Stimulated activated effector memory CD8-positive, alpha-beta T cell treated with anti-CD3 and anti-CD28 coated beads, Interleukin-12 subunit alpha, Interleukin-12 subunit beta, amount 100 ng/mL, for 72 hours (primary cell): Measurements from ENCODE around the gene LIME1.
"Not testable (repeated sequence)": the region's sequence is repeated elsewhere in the genome, so short reads cannot be mapped to it uniquely, and the experiment has no call there.

ENCODE experiments used
- ATAC-seq: fragments of 150-1000 bp; cut with Tn5 transposase; 2 replicates; pipeline ENCODE4 v1.10.0; 2021
- DNase-seq, 2 donors: peaks; one replicate each; pipeline ENCODE4 v3.0.0; 2021 to 2022; ENCODE audit warnings: low spot score in 2 of 2
- H3K27ac Mint-ChIP-seq: one replicate; pipeline ENCODE4 v1.8.0; 2022; ENCODE audit warnings: mild to moderate bottlenecking, mixed read lengths
- H3K36me3 Mint-ChIP-seq: one replicate; pipeline ENCODE4 v1.8.0; 2022; ENCODE audit warnings: mild to moderate bottlenecking, mixed read lengths
- H3K4me1 Mint-ChIP-seq: one replicate; pipeline ENCODE4 v1.8.0; 2022; ENCODE audit warnings: mixed read lengths
- H3K4me3 Mint-ChIP-seq: one replicate; pipeline ENCODE4 v1.8.0; 2022; ENCODE audit warnings: mild to moderate bottlenecking, mixed read lengths
- H3K9me3 Mint-ChIP-seq: one replicate; pipeline ENCODE4 v1.8.0; 2022; ENCODE audit warnings: mixed read lengths

Gene LIME1

DNA sequence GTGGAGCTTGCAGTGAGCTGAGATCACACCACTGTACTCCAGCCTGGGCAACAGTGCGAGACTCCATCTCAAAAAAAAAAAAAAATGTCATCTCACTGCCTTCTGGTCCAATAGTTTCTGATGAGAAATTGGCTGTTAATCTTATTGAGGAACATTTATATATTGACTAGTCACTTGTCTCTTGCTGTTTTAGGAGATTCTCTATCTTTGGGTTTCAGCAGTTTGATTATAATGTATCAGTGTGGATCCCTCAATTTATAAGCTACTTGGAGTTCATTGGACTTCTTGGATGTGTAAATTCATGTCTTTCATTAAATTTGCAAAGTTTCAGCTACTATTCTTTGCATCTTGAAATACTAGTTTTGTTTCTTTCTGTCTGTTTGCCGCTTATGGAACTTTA, 17.5 kb upstream of the LIME1 start:
- DNase-seq = no peak
- ATAC-seq = no peak
- peaks cover 48% of the 10 kb centered on the region for H3K4me1 Mint-ChIP-seq
- H3K27ac Mint-ChIP-seq = no peak overlapping the region
- H3K4me3 Mint-ChIP-seq = no peak overlapping the region
- H3K9me3 Mint-ChIP-seq = peaks cover 5% of the 10 kb centered on the region
- peaks cover 97% of the 10 kb centered on the region for H3K36me3 Mint-ChIP-seq

DNA sequence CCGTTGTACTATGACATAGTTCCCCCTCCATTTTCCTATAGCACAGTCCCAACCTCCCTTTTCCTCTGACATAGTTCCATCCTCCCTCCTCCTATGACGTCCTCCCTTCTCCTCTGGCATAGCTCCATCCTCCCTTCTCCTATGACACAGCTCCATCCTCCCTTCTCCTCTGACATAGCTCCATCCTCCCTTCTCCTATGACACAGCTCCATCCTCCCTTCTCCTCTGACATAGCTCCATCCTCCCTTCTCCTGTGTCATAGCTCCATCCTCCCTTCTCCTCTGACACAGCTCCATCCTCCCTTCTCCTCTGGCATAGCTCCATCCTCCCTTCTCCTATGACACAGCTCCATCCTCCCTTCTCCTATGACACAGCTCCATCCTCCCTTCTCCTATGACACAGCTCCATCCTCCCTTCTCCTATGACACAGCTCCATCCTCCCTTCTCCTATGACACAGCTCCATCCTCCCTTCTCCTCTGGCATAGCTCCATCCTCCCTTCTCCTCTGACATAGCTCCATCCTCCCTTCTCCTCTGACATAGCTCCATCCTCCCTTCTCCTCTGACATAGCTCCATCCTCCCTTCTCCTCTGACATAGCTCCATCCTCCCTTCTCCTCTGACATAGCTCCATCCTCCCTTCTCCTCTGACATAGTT, 13.4 kb upstream of the LIME1 start:
- not testable (repeated sequence) for H3K4me3 Mint-ChIP-seq, ATAC-seq, DNase-seq, H3K9me3 Mint-ChIP-seq
- peak overlapping the region; percentile 48 for H3K27ac Mint-ChIP-seq
- peaks cover 26% of the 10 kb centered on the region for H3K4me1 Mint-ChIP-seq
- H3K36me3 Mint-ChIP-seq = peaks cover 89% of the 10 kb centered on the region

DNA sequence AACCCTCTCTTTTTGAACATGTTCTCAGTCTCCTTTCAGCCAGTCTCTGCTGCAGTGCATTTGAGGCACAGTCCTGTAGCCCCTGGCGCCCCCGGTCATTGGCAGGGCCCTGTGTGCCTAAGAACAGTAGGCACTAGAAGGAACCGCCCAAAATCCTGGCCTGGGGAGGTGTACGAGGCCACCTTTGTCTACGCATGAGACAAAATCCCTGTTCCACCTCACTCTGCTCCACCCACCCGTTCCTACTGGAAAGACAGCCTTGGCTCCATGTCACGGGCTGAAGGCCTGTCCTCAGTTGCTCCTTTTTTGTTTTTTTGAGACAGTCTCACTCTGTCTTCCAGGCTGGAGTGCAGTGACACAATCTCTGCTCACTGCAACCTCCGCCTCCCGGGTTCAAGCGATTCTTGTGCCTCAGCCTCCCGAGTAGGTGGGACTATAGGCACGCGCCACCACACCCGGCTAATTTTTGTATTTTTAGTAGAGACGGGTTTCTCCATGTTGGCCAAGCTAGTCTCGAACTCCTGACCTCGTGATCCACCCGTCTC, 6.2 kb upstream of the LIME1 start:
- H3K4me3 Mint-ChIP-seq, H3K27ac Mint-ChIP-seq, ATAC-seq, DNase-seq, H3K9me3 Mint-ChIP-seq: not testable (repeated sequence)
- peaks cover 43% of the 10 kb centered on the region for H3K36me3 Mint-ChIP-seq
- H3K4me1 Mint-ChIP-seq = peaks cover 11% of the 10 kb centered on the region

- peaks cover 38% of the 10 kb centered on the region for H3K36me3 Mint-ChIP-seq
- no peaks in the 10 kb centered on the region for H3K9me3 Mint-ChIP-seq
- DNase-seq (no peak), ATAC-seq (no peak)
- H3K27ac Mint-ChIP-seq = no peak overlapping the region
- H3K4me3 Mint-ChIP-seq = no peak overlapping the region
- peaks cover 23% of the 10 kb centered on the region for H3K4me1 Mint-ChIP-seq
Observed at GRCh38 chr20:63731410-63731809, 5.1 kb upstream of the LIME1 start.

DNA sequence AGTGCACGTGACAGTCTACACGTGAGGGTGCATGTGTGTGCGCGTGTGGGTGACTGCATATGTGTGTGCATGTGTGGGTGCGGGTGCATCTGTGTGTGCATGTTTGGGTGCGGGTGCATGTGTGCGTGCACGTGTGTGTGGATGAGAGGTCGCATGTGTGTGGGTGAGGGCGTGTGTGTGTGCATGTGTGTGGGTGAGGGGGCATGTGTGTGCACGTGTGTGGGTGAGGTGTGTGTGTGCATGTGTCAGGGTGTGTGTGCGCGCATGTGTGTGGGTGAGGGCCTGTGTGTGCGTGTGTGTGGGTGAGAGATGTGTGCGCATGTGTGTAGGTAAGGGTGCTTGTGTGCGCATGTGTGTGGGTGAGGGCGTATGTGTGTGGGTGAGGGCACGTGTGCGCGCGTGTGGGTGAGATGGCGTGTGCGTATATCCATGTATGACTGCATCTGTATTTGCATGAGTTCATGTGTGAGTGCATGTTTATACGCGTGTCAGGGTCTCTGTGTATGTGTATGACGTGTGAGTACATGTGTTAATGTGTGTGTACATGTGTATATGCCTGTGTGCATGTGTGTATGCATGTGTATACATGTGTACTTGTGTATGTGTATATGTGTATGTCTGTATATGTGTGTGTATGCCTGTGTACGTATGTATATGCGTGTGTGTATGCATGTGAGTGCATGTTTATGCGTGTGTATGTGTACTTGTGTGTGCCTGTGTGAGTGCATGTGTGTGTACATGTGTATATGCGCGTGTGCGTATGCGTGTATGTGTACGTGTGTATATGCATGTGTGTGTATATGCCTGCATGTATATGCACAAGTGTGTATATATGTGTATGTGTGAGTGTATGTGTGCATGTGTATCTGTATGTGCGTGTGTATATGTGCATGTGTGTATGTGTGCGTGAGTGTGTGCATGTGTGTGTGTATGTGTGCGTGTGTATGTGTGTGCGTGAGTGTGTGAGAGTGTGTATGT, 4.1 kb upstream of the LIME1 start:
- peaks cover 31% of the 10 kb centered on the region for H3K4me1 Mint-ChIP-seq
- peaks cover 32% of the 10 kb centered on the region for H3K36me3 Mint-ChIP-seq

GRCh38 chr20:63733117-63733516, 3.3 kb upstream of the LIME1 start:
- peaks cover 30% of the 10 kb centered on the region for H3K36me3 Mint-ChIP-seq
- no peaks in the 10 kb centered on the region for H3K9me3 Mint-ChIP-seq
- H3K4me3 Mint-ChIP-seq = no peak overlapping the region
- H3K27ac Mint-ChIP-seq = no peak overlapping the region
- DNase-seq = no peak
- no peak for ATAC-seq
- H3K4me1 Mint-ChIP-seq = peaks cover 31% of the 10 kb centered on the region

More for the DNA sequence above, 4.1 kb upstream of the LIME1 start:
- Mint-ChIP-seq H3K4me3 (no peak overlapping the region), H3K27ac (no peak overlapping the region), H3K9me3 (no peaks in the 10 kb centered on the region)
- DNase-seq = no peak
- no peak for ATAC-seq

DNA sequence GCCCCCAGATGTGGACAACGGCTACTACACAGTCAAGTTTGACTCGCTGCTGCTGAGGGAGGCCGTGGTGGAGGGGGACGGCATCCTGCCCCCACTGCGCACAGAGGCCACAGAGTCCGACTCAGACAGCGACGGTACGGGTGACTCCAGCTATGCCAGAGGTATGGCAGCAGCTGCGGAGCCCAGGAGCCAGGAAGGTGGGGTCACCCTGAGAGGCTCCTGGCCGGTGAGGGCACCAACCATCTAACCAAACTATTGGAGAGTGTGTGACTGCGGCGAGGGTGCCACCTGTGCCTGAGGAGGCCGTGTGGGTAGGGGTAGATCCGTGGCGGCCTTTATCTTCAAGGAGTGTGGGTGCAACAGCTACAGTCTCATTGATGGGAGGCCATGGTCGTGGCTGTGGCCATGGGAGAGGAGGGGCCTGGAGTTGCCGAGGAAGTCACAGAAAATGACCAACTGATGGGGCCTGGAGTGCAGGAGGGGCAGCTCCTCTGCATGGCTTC, 2.8 kb upstream of the LIME1 start:
- Mint-ChIP-seq H3K36me3 (peaks cover 25% of the 10 kb centered on the region), H3K9me3 (no peaks in the 10 kb centered on the region), H3K27ac (no peak overlapping the region), H3K4me1 (peaks cover 31% of the 10 kb centered on the region), H3K4me3 (no peak overlapping the region)
- ATAC-seq (no peak), DNase-seq (no peak)

DNA sequence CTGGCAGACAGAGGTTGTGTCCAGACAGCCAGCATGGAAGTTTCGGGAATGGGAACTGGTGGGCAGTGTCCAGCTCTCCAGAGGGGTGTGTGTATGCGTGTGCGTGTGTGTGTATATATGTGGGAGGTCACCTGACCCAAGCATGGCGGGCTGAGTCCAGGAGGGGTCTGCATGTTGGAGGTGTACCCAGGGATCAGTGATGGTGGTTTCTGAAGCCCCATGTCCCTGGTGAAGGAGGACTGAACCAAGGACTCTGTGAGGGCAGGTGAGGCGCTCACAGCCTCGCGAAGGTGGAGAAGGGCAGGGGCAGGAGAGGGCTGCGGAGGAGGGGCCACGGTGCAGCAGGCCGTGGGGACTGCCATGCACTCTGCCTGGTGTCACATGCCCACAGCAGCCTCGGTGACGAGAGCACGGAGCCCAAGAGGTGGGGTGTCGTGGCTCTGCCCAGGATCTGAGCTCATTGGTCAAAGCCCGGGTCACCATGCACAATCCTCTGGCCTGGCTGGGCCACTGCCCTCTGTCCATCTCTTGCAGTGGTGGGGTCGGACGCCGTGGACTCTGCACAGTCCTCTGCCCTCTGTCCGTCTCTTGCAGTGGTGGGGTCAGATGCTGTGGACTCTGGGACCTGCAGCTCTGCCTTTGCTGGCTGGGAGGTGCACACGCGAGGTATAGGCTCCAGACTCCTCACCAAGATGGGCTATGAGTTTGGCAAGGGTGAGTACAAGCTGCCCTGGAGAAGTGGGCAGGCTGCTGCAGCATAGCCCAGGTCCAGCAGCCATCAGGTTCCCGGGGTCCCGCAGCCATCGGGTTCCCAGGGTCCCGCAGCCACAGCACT, 2.1 kb upstream of the LIME1 start:
- Mint-ChIP-seq H3K9me3 (no peaks in the 10 kb centered on the region), H3K27ac (no peak overlapping the region), H3K4me1 (peaks cover 31% of the 10 kb centered on the region), H3K36me3 (peaks cover 21% of the 10 kb centered on the region), H3K4me3 (no peak overlapping the region)
- DNase-seq (no peak), ATAC-seq (no peak)

GRCh38 chr20:63734946-63735858, 1.3 kb upstream of the LIME1 start:
- no peak for ATAC-seq
- DNase-seq = no peak
- peaks cover 17% of the 10 kb centered on the region for H3K36me3 Mint-ChIP-seq
- peak overlapping the region; percentile 76 for H3K4me3 Mint-ChIP-seq
- H3K9me3 Mint-ChIP-seq = no peaks in the 10 kb centered on the region
- H3K4me1 Mint-ChIP-seq = peaks cover 31% of the 10 kb centered on the region
- H3K27ac Mint-ChIP-seq = peak overlapping the region; percentile 91

GRCh38 chr20:63736893-63737694, 630 bp downstream of the LIME1 start:
- Mint-ChIP-seq H3K4me1 (peaks cover 31% of the 10 kb centered on the region), H3K4me3 (peak overlapping the region; percentile 76), H3K9me3 (no peaks in the 10 kb centered on the region), H3K27ac (peak overlapping the region; percentile 91), H3K36me3 (peaks cover 23% of the 10 kb centered on the region)
- ATAC-seq (peak; percentile 29), DNase-seq (peak; percentile 33 to 79)

DNA sequence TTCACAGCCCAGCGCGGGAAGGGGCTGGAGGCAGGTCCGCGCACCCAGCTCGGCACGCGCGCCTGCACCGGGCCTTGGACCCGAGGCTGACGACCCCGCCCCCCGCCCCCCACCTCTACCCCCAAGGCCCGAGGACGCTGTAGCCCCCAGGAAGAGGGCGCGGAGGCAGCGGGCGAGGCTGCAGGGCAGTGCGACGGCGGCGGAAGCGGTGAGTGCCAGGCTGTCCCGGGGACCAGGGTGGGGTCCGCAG, 1.2 kb downstream of the LIME1 start:
- no peaks in the 10 kb centered on the region for H3K9me3 Mint-ChIP-seq
- H3K4me1 Mint-ChIP-seq = peaks cover 31% of the 10 kb centered on the region
- H3K27ac Mint-ChIP-seq = no peak overlapping the region
- no peak for ATAC-seq
- peak overlapping the region; percentile 76 for H3K4me3 Mint-ChIP-seq
- H3K36me3 Mint-ChIP-seq = peaks cover 23% of the 10 kb centered on the region
- DNase-seq = no peak

- Mint-ChIP-seq H3K4me1 (peaks cover 31% of the 10 kb centered on the region), H3K9me3 (no peaks in the 10 kb centered on the region), H3K36me3 (peaks cover 24% of the 10 kb centered on the region), H3K4me3 (peak overlapping the region; percentile 76), H3K27ac (peak overlapping the region; percentile 26)
- ATAC-seq (peak; percentile 3), DNase-seq (no peak)
Observed at GRCh38 chr20:63737945-63738686, 1.7 kb downstream of the LIME1 start.

- no peak for DNase-seq
- no peaks in the 10 kb centered on the region for H3K9me3 Mint-ChIP-seq
- peaks cover 26% of the 10 kb centered on the region for H3K36me3 Mint-ChIP-seq
- peaks cover 26% of the 10 kb centered on the region for H3K4me1 Mint-ChIP-seq
- peak overlapping the region; percentile 26 for H3K27ac Mint-ChIP-seq
- ATAC-seq = no peak
- H3K4me3 Mint-ChIP-seq = peak overlapping the region; percentile 76
Observed at GRCh38 chr20:63738687-63739129, 2.2 kb downstream of the LIME1 start.
